ENCODE results near the gene RAD51B.

- TF ChIP-seq, protein P1, sequence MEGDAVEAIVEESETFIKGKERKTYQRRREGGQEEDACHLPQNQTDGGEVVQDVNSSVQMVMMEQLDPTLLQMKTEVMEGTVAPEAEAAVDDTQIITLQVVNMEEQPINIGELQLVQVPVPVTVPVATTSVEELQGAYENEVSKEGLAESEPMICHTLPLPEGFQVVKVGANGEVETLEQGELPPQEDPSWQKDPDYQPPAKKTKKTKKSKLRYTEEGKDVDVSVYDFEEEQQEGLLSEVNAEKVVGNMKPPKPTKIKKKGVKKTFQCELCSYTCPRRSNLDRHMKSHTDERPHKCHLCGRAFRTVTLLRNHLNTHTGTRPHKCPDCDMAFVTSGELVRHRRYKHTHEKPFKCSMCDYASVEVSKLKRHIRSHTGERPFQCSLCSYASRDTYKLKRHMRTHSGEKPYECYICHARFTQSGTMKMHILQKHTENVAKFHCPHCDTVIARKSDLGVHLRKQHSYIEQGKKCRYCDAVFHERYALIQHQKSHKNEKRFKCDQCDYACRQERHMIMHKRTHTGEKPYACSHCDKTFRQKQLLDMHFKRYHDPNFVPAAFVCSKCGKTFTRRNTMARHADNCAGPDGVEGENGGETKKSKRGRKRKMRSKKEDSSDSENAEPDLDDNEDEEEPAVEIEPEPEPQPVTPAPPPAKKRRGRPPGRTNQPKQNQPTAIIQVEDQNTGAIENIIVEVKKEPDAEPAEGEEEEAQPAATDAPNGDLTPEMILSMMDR (IDR thresholded peaks at IDR 0.05), result no peak
- TF ChIP-seq POLR2A (IDR thresholded peaks at IDR 0.05) (no peak), EP300 (IDR thresholded peaks at IDR 0.05) (no peak)
Measured at GRCh38 chr14:68536018-68536410, 716.4 kb downstream of the RAD51B start.

Data from ovary (tissue), 3 donors.